Kidney (tissue), 22 donors: ENCODE measurements around the gene NR6A1. TPM values are rescaled to one million over a fixed set of nuclear protein-coding genes. Genes with fewer than 3 reads are reported as not detected.

Experiments
- DNase-seq, 5 donors: peaks; one replicate each; pipeline ENCODE4 v3.0.0-alpha.2; 2013 to 2020
- FAIRE-seq: peaks from 2 replicates; lab custom pipeline; 2012; peaks lifted over from hg19 to GRCh38; lab: Jason Lieb, UNC
- H3K27ac ChIP-seq, 2 donors: one replicate each; pipeline ENCODE4 v1.7.0; 2013; ENCODE audit warnings: low read depth in 2 of 2, low read length in 2 of 2, inconsistent platforms in 1 of 2
- H3K27me3 ChIP-seq: one replicate; pipeline ENCODE4 v1.7.1; 2013; ENCODE audit warnings: low read length, inconsistent platforms; ENCODE audit not compliant: control insufficient read depth, insufficient read depth
- H3K36me3 ChIP-seq, 3 donors: one replicate each; pipeline versions ENCODE4 v1.7.0 to v1.7.1; 2013; ENCODE audit warnings: low read length in 3 of 3, control low read depth in 1 of 3, inconsistent platforms in 1 of 3; ENCODE audit not compliant: insufficient read depth in 3 of 3, control insufficient read depth in 2 of 3
- H3K4me1 ChIP-seq, 3 donors: one replicate each; pipeline versions ENCODE4 v1.7.0 to v1.7.1; 2013; ENCODE audit warnings: low read length in 3 of 3, inconsistent platforms in 1 of 3, low read depth in 1 of 3; ENCODE audit not compliant: control insufficient read depth in 2 of 3, insufficient read depth in 2 of 3
- H3K4me3 ChIP-seq, 3 donors: one replicate each; pipeline versions ENCODE4 v1.7.0 to v1.8.1; 2013; ENCODE audit warnings: low read length in 3 of 3, control low read depth in 1 of 3, inconsistent platforms in 1 of 3
- H3K9ac ChIP-seq, 3 donors: one replicate each; pipeline versions ENCODE4 v1.7.0 to v1.7.1; 2013; ENCODE audit warnings: low read length in 3 of 3, control low read depth in 1 of 3, inconsistent platforms in 1 of 3
- H3K9me3 ChIP-seq, 3 donors: one replicate each; pipeline versions ENCODE4 v1.7.0 to v1.7.1; 2013; ENCODE audit warnings: low read length in 3 of 3, control low read depth in 1 of 3, inconsistent platforms in 1 of 3; ENCODE audit not compliant: control insufficient read depth in 2 of 3, insufficient read depth in 1 of 3
- CTCF ChIP-seq: IDR thresholded peaks from 3 replicates; pipeline ENCODE4 v1.5.1; 2012; ENCODE audit warnings: mild to moderate bottlenecking, moderate library complexity, borderline replicate concordance; ENCODE audit not compliant: insufficient read depth; ENCODE audit errors: extremely low read depth
- intact Hi-C: fragments of 100-400 bp; cut with DNase I; formaldehyde crosslinking; loops from one replicate; pipeline ENCODE4 v1.11.1; 2022
- long read RNA-seq, 10 donors: library from polyadenylated mRNA in 1 of 10; unstranded in 1 of 10; transcript quantifications; one replicate each; pipeline ENCODE4 v2.0.0 and lab custom pipeline, GENCODE V29; 2021 to 2026
- polyA plus RNA-seq: library from polyadenylated mRNA; stranded (reverse); fragments of 350-450 nt; fragmentation: Illumina TruSeq; extraction: RNeasy Lipid Tissue Mini Kit (QIAGEN cat#74804); gene quantifications from one replicate; pipeline ENCODE4 v1.2.3, GENCODE V29; 2014; ENCODE audit warnings: low read depth, low replicate concordance; ENCODE audit not compliant: insufficient read depth
- total RNA-seq: library from RNA; stranded (reverse); fragmentation: NEBNext Ultra II Directional; extraction: Animal tissue kit (Norgen Biotek cat#: 25700); gene quantifications from one replicate; pipeline ENCODE4 v1.2.1, GENCODE V29; 2021
- donor health status: control.
- donor health status: control.
- donor health status: control.
- donor health status: control.
- donor health status: control.
- donor health status: DM: yes; HTN: yes; CAD: no.
- donor health status: Normal renal cell carcinoma (clear cell type).

Gene NR6A1
- 3.5 TPM for total RNA-seq
- polyA plus RNA-seq, result 1.2 TPM
- long read RNA-seq, donor 1, partial matches to known transcripts, result 0 of 1 reads
- long read RNA-seq, donor 1, other reads (novel, unspliced or antisense), result 0 of 1 reads
- long read RNA-seq, donor 2, result 0 reads
- long read RNA-seq, donor 3, result 0 reads
- long read RNA-seq, donor 4, result 0 reads
- long read RNA-seq, donor 5, result 0 reads
- long read RNA-seq, donor 6, result 0 reads
- long read RNA-seq, donor 7, partial matches to known transcripts, result 1 of 5 reads
- long read RNA-seq, donor 7, other reads (novel, unspliced or antisense), result 4 of 5 reads
- long read RNA-seq, donor 8, result 0 reads
- long read RNA-seq, donor 9, result 0 reads
- long read RNA-seq, donor 10, result 0 reads

- DNase-seq (peak; percentile 96 to 99 (median 98)), FAIRE-seq (peak; percentile 6)
- Histone ChIP-seq H3K36me3 (no peaks in the 10 kb centered on the region), H3K9me3 (no peaks in the 10 kb centered on the region), H3K4me3 (peak within 1 kb of the TSS; percentile 70 to 89 (median 75)), H3K4me1 (peaks cover 0 to 5% (median 0%) of the 10 kb centered on the region in 3 donors), H3K9ac (peak within 1 kb of the TSS; percentile 3 to 71 (median 56)), H3K27me3 (peaks cover 34% of the 10 kb centered on the region), H3K27ac (peak within 1 kb of the TSS; percentile 74 to 82)
- intact Hi-C loops, result no loop called here
- no peak for TF ChIP-seq CTCF
Measured at GRCh38 chr9:124771021-124771866, at the start of gene NR6A1. Gene NR6A1 (minus strand): TSS chr9:124771311.

- no peaks in the 10 kb centered on the region for H3K4me1 ChIP-seq
Measured at GRCh38 chr9:124818431-124819281, 47.5 kb upstream of the NR6A1 start.

GRCh38 chr9:124815601-124816000 is 44.5 kb upstream of the NR6A1 start:
- Histone ChIP-seq H3K27me3 (no peaks in the 10 kb centered on the region), H3K27ac (no peak overlapping the region), H3K9ac (no peak overlapping the region), H3K9me3 (no peaks in the 10 kb centered on the region), H3K4me3 (no peak overlapping the region), H3K36me3 (no peaks in the 10 kb centered on the region), H3K4me1 (no peaks in the 10 kb centered on the region)
- FAIRE-seq, result no peak
- DNase-seq, result peak in 1 of 5 donors; percentile 16
- TF ChIP-seq CTCF, result no peak
- intact Hi-C loops, result no loop called here

More at GRCh38 chr9:124818431-124819281, 47.5 kb upstream of the NR6A1 start:
- H3K27ac ChIP-seq, result no peak overlapping the region
- intact Hi-C loops, result no loop called here
- H3K27me3 ChIP-seq, result no peaks in the 10 kb centered on the region
- FAIRE-seq (no peak), DNase-seq (peak in 1 of 5 donors; percentile 27)
- no peak for TF ChIP-seq CTCF
- H3K4me3 ChIP-seq, result no peak overlapping the region
- H3K9me3 ChIP-seq, result no peaks in the 10 kb centered on the region
- H3K36me3 ChIP-seq, result no peaks in the 10 kb centered on the region
- no peak overlapping the region for H3K9ac ChIP-seq
